Lung (tissue), 12 donors: ENCODE data around the gene TRIM3. TPM values are rescaled to one million over a fixed set of nuclear protein-coding genes. Genes with fewer than 3 reads are reported as not detected.

Experiments
- ATAC-seq: fragments of 200-7000 bp; cut with Tn5 transposase; one replicate; pipeline ENCODE4 v1.9.1; 2020; ENCODE audit warnings: moderate number of reproducible peaks; ENCODE audit not compliant: insufficient read depth, low FRiP score
- DNase-seq, 3 donors: peaks; one replicate each; pipeline ENCODE4 v3.0.0-alpha.2; 2013 to 2017
- H3K27ac ChIP-seq, 2 donors: one replicate each; pipeline ENCODE4 v1.5.1; 2013; ENCODE audit warnings: mild to moderate bottlenecking in 2 of 2, moderate library complexity in 2 of 2, control low read depth in 1 of 2, inconsistent platforms in 1 of 2, low read depth in 1 of 2, low read length in 1 of 2
- H3K27me3 ChIP-seq, 3 donors: one replicate each; pipeline ENCODE4 v1.5.1; 2013; ENCODE audit warnings: low read length in 2 of 3; ENCODE audit not compliant: control insufficient read depth in 3 of 3, insufficient read depth in 3 of 3
- H3K36me3 ChIP-seq, 4 donors: one replicate each; pipeline ENCODE4 v1.5.1; 2013; ENCODE audit warnings: low read length in 4 of 4, mild to moderate bottlenecking in 1 of 4, moderate library complexity in 1 of 4; ENCODE audit not compliant: control insufficient read depth in 4 of 4, insufficient read depth in 4 of 4
- H3K4me1 ChIP-seq, 5 donors: one replicate each; pipeline ENCODE4 v1.5.1; 2013; ENCODE audit warnings: low read length in 5 of 5, mild to moderate bottlenecking in 2 of 5, moderate library complexity in 1 of 5; ENCODE audit not compliant: control insufficient read depth in 5 of 5, insufficient read depth in 5 of 5
- H3K4me3 ChIP-seq: one replicate; pipeline ENCODE4 v1.5.1; 2013; ENCODE audit warnings: mild to moderate bottlenecking, control low read depth, moderate library complexity
- H3K9ac ChIP-seq, 2 donors: one replicate each; pipeline ENCODE4 v1.5.1; 2013; ENCODE audit warnings: low read length in 2 of 2, control low read depth in 1 of 2; ENCODE audit not compliant: insufficient read depth in 1 of 2
- H3K9me3 ChIP-seq, 4 donors: one replicate each; pipeline ENCODE4 v1.5.1; 2013; ENCODE audit warnings: low read length in 3 of 4, mild to moderate bottlenecking in 1 of 4, moderate library complexity in 1 of 4; ENCODE audit not compliant: control insufficient read depth in 4 of 4, insufficient read depth in 3 of 4
- WGBS, 2 donors: extraction: QIAGEN DNeasy Blood & Tissue Kit; methylation state at CpG; one replicate each; pipeline ENCODE4 v1.1.7; 2013; 5-methylcytosine and 5-hydroxymethylcytosine counted together
- polyA plus RNA-seq, 2 donors: library from polyadenylated mRNA; stranded (reverse); fragments of 200-250 nt; gene quantifications; one replicate each; pipeline ENCODE4 v1.2.1, GENCODE V29; 2013
- total RNA-seq, 2 donors: library from RNA; depleted of rRNA in 1 of 2; stranded (reverse); fragments of >200 nt in 1 of 2; gene quantifications; one replicate each; pipeline ENCODE4 v1.2.1, GENCODE V29; 2014 to 2021
- TF ChIP-seq, protein P1 (sequence below): IDR thresholded peaks from 2 replicates; pipeline ENCODE4 v1.5.1; 2012; ENCODE audit warnings: mild to moderate bottlenecking; ENCODE audit errors: control extremely low read depth, extremely low read depth
- donor health status: control.
- donor health status: control.
- donor health status: Bipolar disorder and iron deficiency.
- donor health status: healthy.
- donor health status: DM: yes; HTN: yes; CAD: no.

TRIM3 gene
- total and polyA plus RNA-seq, 4 donors: 15.7 to 29.0 (median 22.4) TPM

DNA sequence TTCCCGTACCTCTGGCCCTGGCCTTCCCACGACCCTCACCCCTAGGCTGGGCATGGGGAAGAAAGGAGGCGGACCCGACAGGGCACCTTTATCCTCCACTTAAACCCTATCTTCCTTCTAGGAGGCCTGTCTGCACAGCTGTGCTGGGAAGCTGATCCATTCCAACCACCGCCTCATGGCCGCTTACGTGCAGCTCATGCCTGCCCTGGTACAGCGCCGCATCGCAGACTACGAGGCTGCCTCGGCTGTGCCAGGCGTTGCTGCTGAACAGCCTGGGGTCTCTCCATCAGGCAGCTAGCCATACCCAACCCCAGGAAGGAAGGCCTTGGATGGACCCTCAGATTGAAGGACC is 8.2 kb upstream of the TRIM3 start:
- Histone ChIP-seq H3K4me1 (peaks cover 9 to 23% (median 15%) of the 10 kb centered on the region in 5 donors), H3K36me3 (peaks cover 18 to 30% (median 25%) of the 10 kb centered on the region in 4 donors), H3K9me3 (no peaks in the 10 kb centered on the region), H3K27me3 (no peaks in the 10 kb centered on the region), H3K9ac (peak overlapping the region; percentile 94 to 95), H3K4me3 (peak overlapping the region; percentile 77), H3K27ac (peak overlapping the region; percentile 69 to 96)
- WGBS, 2 donors: 6 to 7% methylated on average over 13 of the region's 13 CpGs
- TF ChIP-seq, protein P1, sequence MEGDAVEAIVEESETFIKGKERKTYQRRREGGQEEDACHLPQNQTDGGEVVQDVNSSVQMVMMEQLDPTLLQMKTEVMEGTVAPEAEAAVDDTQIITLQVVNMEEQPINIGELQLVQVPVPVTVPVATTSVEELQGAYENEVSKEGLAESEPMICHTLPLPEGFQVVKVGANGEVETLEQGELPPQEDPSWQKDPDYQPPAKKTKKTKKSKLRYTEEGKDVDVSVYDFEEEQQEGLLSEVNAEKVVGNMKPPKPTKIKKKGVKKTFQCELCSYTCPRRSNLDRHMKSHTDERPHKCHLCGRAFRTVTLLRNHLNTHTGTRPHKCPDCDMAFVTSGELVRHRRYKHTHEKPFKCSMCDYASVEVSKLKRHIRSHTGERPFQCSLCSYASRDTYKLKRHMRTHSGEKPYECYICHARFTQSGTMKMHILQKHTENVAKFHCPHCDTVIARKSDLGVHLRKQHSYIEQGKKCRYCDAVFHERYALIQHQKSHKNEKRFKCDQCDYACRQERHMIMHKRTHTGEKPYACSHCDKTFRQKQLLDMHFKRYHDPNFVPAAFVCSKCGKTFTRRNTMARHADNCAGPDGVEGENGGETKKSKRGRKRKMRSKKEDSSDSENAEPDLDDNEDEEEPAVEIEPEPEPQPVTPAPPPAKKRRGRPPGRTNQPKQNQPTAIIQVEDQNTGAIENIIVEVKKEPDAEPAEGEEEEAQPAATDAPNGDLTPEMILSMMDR: no peak
- ATAC-seq (no peak), DNase-seq (no peak)

DNA sequence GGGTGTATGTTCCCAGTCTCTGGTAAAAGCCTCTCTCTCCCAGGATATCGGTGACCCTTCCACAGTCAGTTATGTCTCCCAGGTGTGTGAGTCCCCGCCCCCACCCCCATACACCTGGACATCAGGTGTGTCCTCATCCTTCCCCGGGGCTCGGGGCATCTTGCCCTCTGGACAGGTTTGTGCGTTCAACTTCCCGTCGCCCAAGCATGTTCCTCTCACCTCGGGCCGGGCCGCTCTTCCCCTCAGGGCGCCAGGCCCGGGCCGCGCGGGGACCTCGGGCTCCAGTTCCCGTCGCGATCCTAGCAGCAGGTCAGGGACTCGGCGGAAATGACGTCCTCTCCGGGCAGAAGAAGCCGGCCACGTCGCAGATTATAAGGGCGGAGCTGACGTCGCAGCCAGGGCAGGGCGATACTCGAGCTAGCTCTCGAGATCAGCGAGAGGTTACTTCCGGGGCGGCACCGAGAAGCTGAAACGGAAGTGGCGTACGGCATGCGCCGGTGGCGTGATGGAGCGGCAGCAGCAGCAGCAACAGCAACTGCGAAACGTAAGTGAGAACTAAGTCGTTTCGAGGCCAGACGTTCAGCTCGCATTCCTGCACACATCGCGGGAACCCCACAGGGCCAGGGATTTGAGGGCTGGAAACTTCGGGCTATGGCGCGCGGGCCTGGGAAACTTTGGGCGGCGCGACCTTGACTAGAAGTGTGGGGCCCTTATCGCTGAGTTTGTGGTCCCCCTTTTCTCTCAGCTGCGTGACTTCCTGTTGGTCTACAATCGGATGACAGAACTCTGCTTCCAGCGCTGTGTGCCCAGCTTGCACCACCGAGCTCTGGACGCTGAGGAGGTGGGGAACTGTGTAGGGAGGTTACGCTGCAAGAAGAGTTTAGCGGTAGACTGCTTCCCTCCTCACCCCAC is 7.5 kb upstream of the TRIM3 start, which contains the start of the genes ARFIP2 and TIMM10B:
Gene ARFIP2, minus strand, starts transcription at position 320 of the 912 bp plus-strand sequence. CDS start 910 bp downstream, outside the sequence.
Gene TIMM10B, plus strand, starts transcription at position 490 of the 912 bp plus-strand sequence. Its CDS starts 16 bp downstream, at position 506.
- 0 to 1% methylated on average over 62 to 66 of the region's 66 CpGs for WGBS, 2 donors
- H3K9ac ChIP-seq: peak within 1 kb of the TSS; percentile 98 to 99
- peak; percentile 95 for ATAC-seq
- H3K36me3 ChIP-seq: peaks cover 12 to 30% (median 24%) of the 10 kb centered on the region in 4 donors
- peak within 1 kb of the TSS; percentile 77 for H3K4me3 ChIP-seq
- DNase-seq: peak; percentile 99
- H3K4me1 ChIP-seq: peaks cover 9 to 23% (median 15%) of the 10 kb centered on the region in 5 donors
- TF ChIP-seq, protein P1: no peak
- H3K9me3 ChIP-seq: no peaks in the 10 kb centered on the region
- H3K27me3 ChIP-seq: no peaks in the 10 kb centered on the region
- H3K27ac ChIP-seq: peak within 1 kb of the TSS; percentile 79 to 96

DNA sequence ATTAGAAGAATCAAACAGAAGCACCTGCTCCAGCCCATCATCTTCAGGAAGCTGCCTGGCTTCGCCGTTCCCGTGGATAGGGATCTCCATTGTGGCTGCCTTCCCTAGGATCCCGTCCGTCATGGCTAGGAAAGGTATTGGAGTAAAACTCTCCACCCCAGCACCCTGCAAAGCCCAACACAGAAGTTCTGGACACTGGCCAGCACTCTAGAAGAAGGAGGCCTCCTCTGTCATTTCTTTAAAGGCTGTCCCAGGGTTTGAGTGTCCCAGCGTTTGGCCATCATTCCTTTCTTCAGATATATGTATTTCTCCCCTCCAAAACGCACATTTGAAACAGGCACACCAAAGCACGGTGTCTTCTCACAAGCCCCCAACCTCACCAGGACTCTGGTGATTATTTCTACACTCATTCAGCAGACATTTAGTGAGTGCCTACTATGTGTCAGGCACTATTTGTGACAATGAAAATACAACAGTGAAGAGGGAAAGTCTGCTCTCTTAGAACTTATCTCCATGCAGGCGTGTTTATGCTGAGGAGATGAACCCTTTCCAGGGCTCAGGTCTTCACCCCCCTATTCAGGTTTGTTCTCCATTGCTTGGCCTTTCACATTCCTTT is 6.7 kb upstream of the TRIM3 start:
- TF ChIP-seq, protein P1: no peak
- no peaks in the 10 kb centered on the region for H3K9me3 ChIP-seq
- H3K27me3 ChIP-seq: no peaks in the 10 kb centered on the region
- 61 to 79% methylated on average over 9 of the region's 9 CpGs for WGBS, 2 donors
- ATAC-seq: no peak
- peaks cover 9 to 23% (median 15%) of the 10 kb centered on the region in 5 donors for H3K4me1 ChIP-seq
- H3K9ac ChIP-seq: peak overlapping the region; percentile 98 to 99
- peak overlapping the region; percentile 79 to 90 for H3K27ac ChIP-seq
- DNase-seq: no peak
- H3K36me3 ChIP-seq: peaks cover 11 to 29% (median 24%) of the 10 kb centered on the region in 4 donors
- peak overlapping the region; percentile 70 for H3K4me3 ChIP-seq
